ENCODE data around the gene CDH13.

Gene CDH13

DNA sequence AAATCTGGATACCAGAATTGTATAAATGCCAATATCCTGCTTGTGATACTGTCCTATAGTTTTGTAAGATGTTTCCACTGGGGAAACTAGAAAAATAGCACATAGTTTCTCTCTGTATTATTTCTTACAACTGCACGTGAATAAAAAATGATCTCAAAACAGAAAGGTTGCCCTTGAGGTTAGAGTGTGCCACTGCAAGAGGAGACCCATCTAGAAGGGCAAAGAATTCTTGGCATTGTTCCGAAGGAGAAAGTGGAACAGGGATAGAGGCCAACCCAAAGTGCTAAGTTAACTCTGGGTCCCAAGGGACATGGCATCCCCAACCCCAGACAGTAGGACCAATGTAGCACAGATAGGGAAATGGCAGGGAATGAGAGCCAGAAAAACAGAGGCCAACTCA is 703.5 kb downstream of the CDH13 start:
- DNase-seq, result no peak

DNA sequence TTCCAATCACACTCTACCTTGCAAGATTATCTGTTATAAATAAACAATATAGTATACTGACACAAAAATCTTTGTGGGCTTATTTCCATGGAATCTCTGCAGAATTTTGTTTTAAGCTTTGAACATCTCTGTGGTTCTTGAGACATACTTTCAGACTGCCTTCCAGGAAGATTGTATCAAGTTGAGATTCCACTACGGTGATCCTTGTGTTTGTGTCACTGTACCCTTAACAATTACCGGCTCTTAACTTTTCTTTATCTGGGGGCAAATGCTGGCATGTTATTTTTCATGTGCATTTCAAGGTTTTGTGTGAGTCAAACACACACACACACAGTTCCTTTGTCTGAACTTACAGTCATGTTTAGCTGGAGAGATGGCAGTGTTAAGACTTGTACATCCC is 708.3 kb downstream of the CDH13 start:
- DNase-seq, result no peak

DNA sequence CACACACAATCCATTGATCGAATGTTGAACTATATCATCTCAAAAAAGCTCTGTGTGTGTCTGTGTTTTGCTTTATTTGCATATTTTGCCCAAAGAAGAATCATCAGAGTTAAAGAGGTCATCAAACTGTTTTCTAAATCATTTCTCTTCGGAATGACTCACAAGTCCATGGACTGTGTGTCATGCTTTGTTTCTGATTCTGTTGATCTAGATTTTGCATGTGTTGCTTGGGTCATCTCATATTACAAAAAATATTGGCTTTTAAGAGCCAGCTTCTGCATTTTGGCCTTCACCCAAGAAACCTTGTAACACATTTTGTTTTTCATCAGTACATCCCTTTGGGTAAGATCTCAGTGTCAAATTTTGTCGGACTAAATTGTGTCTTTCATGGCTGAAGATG is 709.8 kb downstream of the CDH13 start:
- peak; percentile 2 to 57 (median 22) for DNase-seq

DNA sequence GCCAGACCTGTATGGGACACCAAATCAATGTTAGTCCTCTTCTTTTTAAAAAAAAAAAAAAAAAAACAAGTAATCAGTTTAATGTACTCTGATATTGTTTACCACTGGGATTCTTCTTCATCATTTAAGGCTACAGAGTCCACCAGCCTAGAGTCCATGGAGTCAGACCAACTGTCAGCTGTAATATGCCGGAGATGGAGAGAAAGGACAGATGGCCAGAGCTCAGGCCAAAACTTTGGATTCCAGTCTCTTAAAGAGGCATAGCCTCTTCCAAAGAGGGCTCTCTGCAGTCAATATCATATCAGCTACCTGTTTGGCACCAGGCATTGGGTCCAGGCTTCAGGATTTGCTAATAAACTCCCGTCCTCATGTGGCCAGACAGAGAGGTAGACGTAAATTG is 711.4 kb downstream of the CDH13 start:
- DNase-seq, result no peak

DNA sequence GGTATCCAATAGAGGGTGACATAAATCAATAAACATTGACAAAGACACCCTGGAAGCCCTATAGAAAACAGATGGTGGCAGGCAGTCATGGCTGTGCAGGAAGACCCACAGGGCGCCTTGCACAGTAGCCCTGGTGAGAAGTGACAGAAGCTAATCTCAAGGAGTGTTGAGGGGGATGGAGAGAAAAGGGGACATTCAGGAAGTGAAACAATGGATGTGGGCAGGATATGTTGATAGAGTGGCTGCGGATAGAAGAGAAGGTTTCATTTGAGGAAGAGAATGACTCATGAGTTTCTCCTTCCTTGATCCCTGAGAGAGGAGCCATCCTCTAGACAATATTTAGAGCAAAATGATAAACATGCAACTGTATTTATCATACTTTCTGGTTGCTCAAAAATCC is 712.2 kb downstream of the CDH13 start:
- peak; percentile 3 to 44 (median 35) for DNase-seq

DNA sequence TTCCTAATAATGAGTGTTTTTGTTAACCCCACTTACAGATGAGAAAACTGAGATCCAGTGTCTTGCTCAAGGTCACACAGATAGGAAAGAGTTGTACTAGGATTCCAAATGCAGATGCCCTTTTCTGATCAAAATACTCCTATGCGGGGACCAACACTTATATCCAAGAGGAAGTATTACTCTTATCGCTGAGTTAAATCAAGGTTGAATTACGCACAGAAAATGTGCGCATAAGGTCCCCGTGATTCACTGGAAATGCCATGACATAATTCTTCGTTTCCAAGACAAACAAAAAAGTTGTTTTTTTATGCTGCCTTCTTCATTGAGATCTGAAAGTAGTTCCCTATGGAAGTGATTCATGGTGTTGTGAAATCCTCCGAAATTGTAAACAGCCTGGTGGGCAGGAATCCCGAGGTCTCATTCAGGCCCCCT is 717.2 kb downstream of the CDH13 start:
- DNase-seq, result peak; percentile 15 to 66 (median 59)

DNA sequence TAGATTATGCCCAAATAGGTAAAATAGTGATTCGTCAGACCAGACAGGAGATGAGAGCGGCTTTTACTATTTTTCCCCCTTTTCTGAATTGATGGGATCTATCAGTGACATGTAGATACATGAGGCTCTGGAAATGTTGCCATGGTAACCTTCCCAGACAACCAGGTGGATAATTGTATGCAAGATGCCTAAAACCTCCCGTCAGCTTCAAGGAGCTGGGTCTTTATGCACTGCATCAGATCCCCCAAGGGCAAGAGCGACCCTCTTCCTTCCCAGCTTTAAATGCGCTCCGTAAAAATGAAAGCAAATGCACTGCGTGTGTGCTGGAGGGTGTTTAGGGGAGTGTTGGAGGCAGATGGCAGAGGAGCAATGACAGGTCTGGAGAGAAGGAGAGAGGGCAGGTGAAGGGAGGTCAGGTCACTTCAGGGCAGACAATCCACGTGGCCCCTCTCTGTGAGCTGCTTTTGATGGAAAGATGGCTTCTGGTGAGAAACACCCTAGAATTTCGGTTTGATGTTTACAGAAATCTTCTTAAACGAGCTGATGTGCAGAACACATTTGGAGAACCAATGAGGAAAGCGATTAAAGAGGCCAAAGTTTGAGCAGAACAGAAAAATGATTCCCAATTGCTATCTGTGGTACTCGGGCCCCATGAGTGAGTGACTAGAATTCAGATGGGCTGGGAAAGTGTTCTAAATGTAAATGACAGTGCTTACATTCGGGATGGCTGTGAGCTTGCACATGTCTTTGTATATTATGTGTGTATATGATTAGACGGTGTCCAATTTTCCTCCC is 719.3 kb downstream of the CDH13 start:
- DNase-seq, result no peak

DNA sequence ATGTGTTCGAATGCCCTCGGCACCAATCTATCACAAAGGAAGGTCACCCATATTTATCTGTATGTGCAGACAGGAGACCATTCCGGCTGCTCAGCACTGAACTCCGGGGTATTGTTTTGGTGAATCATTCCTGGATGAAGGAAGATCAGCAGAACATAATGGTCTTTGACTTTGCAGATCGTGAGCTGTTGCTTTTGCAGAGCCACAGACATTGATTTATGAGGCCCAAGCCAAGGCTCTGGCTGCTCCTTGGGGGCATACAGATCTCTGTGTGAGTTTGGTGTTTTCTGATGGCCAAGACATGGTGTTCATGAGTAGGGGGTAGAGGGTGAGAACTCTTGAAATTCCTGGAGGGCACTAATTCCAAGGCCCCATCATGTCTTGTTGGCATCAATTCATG is 722.2 kb downstream of the CDH13 start:
- DNase-seq, result no peak

DNA sequence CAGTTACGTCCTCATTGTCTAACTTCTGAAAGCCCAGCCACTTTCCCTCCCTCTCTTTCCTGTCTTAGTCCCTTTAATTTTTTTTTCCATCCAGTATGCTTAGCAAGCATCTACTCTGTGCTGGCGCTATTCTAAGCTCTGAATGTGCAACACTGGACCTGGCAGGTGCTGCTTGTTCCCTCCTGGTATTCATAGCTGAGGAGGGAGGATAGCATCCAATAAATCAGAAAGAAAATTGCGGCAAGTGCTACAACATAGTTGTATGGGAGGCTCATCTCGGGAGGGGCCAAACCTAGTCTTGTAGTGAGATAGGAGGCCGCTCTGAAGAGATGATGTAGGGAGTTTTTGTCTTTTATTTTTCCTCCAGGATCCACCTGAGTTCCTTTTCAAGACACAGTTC is 723.7 kb downstream of the CDH13 start:
- DNase-seq, result no peak

DNA sequence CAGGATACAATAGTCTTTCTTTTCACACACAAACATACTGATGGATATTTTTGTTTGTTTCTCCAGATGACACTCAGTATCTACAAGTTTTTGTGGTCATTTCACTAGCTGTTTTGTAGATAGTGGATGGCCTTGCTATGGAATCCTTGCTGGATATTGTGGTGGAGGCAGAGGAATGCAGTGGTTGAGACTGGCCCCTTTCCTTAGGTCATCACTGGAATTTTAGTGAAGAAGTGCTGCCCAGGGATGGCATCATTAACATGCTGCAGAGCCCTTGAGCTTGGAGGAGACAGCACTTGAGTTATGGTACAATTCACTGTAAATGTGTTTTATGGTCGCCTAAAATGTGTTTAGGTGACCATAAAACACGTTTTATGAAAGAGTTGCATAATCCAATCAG is 725.1 kb downstream of the CDH13 start:
- no peak for DNase-seq

DNA sequence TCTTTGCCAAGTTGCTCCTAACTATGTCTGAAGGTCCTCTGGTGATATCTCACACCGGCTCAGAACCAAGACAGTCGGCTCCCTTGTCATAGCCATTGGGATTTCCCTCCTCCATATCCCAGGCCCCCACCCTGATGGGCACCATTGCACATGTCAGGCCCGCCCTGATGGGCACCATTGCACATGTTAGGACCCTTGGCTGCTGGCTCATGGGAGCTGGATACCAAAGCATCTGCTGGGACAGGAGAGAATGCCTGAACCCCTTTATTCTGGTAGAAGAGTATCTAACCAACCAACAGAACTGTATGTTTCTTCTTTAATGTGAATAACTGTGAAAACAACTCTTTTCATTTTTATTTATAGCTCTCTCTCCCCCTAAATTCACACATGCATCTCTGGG is 726.5 kb downstream of the CDH13 start:
- DNase-seq, result no peak

DNA sequence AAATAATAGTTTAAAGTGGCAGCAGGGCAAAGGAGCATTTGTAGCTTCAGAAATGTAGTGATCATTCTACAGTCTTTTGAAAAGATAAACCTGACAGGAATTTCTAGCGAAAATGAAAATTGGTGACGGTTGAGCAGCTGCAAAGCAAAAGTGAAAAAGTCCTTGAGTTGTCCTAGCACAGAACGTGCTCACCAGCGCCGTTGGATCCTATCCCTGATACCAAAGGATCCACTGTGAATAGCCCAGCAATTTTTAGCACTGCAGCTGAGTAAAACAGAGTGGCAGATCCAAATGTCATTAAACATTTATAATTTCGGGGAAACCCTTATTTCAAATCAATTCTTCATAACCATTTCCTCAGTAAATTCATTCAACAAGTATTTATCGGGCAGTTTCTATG is 727.2 kb downstream of the CDH13 start:
- DNase-seq, result no peak

DNA sequence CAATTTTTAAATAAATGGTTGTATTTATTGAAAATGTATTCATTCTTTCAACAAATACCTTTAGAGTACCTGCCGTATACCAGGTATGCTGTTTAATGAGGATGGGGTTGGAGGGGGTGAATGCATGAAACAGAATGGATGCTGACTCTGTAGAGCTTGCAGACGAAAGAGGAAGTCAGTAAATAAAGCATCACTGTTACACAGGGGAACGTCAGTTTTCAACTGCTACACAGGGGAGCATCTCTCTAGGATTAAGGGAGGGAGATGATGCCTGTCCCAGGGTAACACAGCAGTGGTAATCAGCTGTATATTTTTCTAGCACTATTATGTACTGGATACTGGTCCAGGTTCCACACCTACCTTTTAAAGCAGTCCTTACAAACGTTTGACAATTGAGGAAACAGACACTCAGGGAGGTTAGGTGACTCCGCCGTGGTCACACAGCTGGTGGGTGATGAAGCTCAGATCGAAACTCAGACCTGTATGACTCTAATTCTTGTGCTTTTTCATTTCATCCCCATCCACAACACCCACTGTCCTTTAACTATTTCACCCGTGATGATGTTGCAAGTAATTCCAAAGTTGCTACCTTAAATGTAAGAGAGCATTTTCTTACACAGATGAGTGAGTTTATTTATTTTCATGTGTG is 728.9 kb downstream of the CDH13 start:
- no peak for DNase-seq

DNA sequence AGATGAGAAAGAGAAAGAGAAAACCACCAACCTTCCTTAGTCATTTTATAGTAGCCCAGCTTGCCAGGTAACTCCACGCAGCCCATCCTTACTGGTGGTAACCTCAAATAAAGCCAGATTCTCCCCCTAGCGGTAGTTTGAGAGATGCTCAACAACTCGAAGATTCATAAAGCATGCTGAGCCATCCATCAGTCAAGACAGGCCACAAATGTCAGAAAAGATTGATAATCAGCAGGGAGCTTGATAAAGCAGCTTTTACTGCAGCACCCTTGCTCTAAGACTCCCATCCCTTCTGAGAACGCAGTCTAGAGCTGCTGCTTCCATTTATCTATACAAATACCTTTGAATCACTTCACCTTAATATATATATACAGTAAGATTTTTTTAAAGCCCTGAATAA is 729.5 kb downstream of the CDH13 start:
- DNase-seq, result peak; percentile 41 to 54 (median 46)

DNA sequence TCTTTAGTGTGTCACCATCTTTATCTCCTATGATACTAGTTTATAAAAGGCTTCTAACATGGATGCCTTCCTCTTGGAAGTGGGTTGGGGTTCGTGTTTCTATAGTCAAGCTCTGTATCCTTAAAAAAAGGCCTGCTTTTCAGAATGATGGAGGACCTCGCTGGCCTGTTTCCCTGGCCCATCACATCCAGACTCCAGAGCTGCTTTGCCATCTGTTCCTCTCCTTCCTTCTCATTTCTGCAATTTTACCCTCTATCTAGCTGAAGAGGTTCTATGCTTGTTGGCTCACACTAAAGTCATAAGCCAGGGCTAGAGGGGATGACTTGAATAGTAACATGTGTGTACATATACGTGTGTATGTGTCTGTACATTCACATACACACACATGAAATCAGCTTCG is 730.2 kb downstream of the CDH13 start:
- DNase-seq, result no peak

DNA sequence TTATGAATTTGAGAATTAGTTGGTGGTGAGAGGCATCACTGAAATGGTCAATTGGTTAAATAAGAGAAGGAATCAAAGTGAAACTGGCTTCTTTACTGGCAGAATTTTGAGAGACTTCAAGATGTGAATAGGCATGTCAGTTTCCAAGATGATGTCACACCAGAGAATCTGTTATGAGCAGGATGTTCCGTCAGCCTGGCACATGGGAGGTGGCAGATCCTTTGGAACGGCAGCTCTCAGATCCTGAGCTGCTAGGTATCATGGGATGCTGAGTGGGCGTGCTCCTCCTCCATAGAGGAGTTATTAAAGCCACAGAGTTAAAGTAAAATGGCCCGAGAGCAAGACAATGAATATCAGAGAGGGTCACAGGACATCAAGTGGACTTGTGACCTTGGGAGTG is 736.8 kb downstream of the CDH13 start:
- no peak for DNase-seq

DNA sequence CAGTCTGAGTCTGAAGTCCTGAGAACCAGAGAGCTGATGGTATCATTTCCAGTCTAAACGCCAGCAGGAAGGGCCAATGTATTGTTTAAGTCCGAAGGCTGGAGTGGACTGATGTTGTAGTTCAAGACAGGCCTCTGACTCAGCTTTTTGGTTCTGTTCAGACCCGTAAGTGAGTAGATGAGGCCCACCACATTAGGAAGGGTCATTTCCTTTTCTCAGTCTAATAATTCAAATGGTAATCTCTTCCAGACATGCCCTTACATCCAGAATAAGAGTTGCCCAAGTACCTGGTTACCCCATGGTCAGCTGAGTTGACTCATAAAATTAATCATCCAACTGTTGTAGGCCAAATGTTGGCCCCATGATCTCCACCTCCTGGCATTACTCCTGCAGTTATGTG is 738.4 kb downstream of the CDH13 start:
- DNase-seq, result no peak

DNA sequence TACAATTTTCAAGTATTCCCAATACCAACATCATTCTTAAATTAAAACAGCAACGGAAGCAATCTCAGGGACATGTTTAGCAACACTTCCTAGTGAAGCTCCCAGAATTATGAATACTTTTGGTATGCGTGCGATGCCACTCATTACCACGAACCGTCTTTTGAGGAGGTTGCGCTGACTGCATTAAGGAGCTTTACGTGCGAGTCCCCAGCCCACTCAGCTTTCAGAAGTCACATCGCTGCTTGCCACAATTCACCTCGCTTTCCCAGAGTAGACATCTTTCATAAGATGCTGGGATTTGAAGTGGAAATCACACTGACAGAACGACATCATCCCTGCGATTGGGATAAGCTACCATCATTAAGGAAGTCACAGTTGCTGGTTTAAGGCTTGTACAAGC is 739.5 kb downstream of the CDH13 start:
- no peak for DNase-seq

DNA sequence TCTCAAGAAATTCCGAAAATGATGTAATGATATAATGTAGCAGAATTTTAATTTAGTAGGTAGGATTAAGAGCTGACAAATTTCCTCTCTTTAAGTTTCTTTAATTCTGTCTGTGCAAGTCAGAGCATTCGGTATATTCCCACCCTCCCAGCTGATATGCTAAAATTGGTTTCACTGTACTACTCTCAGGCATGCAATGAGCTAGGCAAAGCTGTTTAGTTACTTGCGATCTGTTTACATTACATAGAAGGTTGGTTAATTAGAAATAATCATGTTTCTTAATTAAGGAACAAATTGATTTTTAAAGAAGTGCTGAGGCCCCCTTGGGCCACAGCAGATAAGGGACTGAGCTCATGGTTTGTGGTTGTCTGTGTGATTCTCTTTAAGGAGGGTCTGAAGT is 748.2 kb downstream of the CDH13 start:
- DNase-seq, result no peak

DNA sequence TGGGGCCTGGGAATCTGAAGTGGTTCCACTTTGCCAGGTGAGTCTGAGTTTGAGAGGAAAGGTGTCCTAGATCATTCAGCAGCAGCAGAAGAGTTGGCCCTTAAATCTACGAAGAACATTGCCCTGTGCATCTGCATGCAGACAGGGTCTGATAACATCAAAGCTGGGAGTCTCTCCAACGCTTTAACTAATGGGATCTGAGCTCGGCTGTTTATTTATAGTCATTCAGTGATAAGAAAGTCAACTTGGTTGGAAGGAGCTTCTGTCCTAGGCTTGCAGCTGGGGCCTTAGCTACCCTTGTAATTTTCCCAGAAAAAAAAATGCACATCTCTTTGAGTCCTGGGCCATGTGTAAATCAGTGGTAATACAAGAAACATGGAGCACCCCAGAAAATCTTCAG is 763.0 kb downstream of the CDH13 start:
- no peak for DNase-seq

DNA sequence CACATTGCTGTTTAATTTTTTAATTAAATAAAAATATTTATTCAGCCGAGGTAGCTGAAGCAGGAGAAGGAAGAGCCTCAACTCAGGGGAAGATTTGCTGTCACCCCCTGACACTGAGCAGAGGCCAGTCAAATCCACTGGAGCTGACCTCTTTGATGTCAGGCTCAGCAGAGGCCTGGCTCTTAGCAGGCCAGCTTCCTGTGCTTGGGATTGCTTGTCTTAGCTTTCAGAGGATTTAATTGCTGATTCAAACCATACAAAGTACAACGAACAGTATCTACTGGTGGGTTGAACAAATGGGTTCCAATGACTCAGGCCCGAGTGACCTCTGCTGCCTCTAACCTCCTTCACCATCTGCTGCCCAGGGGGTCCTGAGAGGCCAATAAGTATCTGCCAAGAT is 764.0 kb downstream of the CDH13 start:
- no peak for DNase-seq

DNA sequence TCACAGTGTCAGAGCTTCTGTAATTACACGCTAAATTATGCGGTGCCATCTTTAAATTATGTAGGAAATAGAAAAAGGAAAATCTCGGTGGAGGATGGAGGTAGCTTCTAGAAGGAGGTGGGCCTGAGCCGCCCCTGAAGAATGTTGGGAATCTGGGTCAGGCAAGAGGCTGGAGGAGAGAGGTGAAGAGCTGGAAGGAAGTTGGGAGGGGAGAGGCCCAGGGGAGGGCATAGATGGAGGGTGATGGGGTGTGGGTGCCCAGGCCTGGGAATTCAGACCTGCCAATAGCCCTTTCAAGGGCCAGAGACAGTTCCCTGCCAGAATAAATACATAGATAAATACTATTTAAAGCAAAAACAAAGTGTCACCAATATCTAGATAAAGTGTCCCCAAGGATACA is 766.0 kb downstream of the CDH13 start:
- no peak for DNase-seq

DNA sequence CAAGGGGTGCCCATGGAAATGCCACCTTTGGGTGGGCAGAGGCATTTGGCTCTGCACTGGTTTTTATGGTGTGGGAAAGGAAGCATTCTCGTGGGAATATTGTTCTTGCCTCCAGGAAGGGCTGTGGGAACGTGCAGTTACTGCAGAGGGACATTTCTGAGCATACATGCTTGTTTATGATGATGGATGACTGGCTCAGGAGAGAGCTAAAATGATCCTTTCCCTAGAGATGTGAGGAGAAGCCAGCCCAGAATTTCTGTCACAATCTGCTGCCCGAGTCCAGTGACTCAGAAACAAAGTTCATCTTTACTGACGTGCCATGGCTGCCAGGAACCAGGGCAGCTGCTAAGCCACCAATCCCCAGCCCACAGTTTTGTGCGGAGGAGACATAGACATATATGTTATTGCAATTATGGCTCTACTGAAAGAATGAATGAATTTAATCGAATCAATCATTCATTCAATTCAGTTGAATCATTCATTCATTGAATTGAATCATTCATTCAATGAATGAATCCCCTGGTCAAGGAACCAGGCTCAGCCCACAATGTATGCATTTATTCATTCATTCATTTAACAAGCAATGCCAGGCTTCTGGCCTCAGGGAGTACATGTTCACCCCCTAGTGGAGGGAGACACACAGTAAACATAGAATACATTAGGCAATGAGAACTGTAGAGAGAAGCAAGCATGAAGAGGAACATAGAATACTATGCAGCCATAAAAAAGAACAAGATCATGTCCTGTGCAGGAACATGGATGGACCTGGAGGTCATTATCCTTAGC is 766.6 kb downstream of the CDH13 start:
- DNase-seq, result no peak

Measured in suppressor macrophage treated with lipopolysaccharide for 1 hour (primary cell).